GM13977 (cell line): ENCODE measurements around the gene YARS2.

Source experiments
- DNase-seq: peaks from one replicate; pipeline ENCODE4 v3.0.0; 2012; ENCODE audit warnings: low spot score
- in situ Hi-C: fragments of 300-500 bp; cut with MboI; formaldehyde crosslinking; loops from one replicate; pipeline ENCODE4 v1.12.0; 2022; ENCODE audit warnings: low sequenced_read_pairs, low pct_unique_long_range_greater_than_20kb, mixed read lengths, inconsistent platforms; ENCODE audit not compliant: unreplicated experiment
- TF ChIP-seq, protein P1 (sequence below): IDR thresholded peaks from 2 replicates; pipeline ENCODE4 v1.5.1; 2012; ENCODE audit warnings: mild to moderate bottlenecking, control low read depth; ENCODE audit not compliant: insufficient read depth; ENCODE audit errors: extremely low read depth, missing control alignments

Gene YARS2

GRCh38 chr12:32756476-32757066 is 874 bp upstream of the YARS2 start:
- TF ChIP-seq, protein P1, sequence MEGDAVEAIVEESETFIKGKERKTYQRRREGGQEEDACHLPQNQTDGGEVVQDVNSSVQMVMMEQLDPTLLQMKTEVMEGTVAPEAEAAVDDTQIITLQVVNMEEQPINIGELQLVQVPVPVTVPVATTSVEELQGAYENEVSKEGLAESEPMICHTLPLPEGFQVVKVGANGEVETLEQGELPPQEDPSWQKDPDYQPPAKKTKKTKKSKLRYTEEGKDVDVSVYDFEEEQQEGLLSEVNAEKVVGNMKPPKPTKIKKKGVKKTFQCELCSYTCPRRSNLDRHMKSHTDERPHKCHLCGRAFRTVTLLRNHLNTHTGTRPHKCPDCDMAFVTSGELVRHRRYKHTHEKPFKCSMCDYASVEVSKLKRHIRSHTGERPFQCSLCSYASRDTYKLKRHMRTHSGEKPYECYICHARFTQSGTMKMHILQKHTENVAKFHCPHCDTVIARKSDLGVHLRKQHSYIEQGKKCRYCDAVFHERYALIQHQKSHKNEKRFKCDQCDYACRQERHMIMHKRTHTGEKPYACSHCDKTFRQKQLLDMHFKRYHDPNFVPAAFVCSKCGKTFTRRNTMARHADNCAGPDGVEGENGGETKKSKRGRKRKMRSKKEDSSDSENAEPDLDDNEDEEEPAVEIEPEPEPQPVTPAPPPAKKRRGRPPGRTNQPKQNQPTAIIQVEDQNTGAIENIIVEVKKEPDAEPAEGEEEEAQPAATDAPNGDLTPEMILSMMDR = no peak
- in situ Hi-C loops = loop anchor here (10.0 to 25.0 kb wide), 3 partner anchors 156 to 1268 kb away; partner anchors contain the start of gene ALG10

DNA sequence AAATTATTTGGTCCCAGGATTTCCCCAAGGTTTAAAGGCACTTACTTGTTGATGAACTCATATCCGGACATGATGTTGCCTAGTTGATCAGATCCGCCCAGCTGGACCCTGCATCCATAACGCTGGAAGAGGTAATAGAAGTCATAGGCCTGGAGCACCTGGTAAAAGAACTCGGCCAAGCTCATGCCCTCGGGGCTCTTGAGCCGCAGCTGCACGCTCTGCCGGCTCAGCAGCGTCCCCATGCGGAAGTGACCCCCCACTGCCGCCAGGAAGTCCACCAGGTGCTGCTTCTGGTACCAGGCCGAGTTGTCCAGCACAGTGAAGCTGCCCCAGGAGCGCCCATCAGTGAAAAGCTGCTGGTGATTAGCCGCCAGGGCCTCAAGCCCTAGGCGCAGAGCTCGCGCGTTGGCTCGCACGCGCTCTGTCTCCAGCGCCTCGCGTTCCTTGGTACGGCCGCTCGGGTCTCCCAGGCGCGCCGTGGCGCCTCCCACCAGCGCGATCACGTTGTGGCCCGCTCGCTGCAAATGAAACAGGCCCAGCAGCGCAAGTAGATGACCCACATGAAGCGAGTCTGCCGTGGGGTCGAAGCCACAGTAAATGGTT is 545 bp downstream of the YARS2 start:
- TF ChIP-seq, protein P1 = peak; percentile 95
- in situ Hi-C loops = loop anchor here (10.0 to 25.0 kb wide), 3 partner anchors 157 to 1270 kb away; partner anchors contain the start of gene ALG10
- peak; percentile 61 for DNase-seq

More at GRCh38 chr12:32756476-32757066, 874 bp upstream of the YARS2 start:
- DNase-seq = no peak

DNA sequence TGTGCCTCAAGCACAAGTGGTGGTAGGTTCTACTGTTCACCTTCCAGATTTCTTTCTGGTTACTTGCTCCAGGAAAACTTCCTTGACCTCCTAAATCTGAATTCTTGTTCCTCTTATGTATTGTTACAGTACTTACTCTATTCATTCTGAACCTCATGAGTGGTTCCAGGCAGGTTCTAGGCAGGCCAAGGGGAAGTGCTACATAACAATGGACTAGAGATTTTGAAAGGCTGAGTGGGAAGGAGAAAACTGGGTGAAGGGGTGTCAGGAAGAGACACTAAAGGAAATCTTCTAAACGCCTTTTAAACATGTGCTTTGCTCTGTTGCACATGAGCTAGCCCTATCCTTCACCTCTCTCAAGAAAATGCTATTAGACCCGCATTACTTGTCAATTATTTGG is 1.6 kb downstream of the YARS2 start:
- DNase-seq = no peak
- TF ChIP-seq, protein P1 = no peak
- in situ Hi-C loops = loop anchor here (10.0 to 25.0 kb wide), 3 partner anchors 158 to 1271 kb away; partner anchors contain the start of gene ALG10

- TF ChIP-seq, protein P1 = no peak
- DNase-seq = no peak
- in situ Hi-C loops = loop anchor here (10.0 to 25.0 kb wide), 3 partner anchors 159 to 1271 kb away; partner anchors contain the start of gene ALG10
Observed at GRCh38 chr12:32753605-32754004, 2.1 kb downstream of the YARS2 start.

DNA sequence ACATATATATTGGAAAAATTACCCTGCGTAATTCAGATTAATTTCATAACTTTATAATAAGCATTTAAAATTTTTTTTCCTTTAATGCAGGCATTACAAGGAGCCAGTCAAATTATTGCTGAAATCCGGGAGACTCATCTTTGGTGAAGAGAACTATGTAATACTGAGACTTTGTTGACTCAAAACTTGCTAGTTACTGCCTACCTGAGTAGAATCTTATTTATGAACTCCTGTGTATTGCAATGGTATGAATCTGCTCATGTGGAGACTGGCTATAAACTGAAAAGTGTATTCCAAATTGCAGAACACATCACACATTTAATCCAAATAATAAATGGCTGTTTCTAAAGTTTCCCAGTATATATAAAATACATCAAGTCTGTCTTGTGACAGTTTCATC is 12.4 kb downstream of the YARS2 start:
- in situ Hi-C loops = no loop called here
- no peak for DNase-seq
- TF ChIP-seq, protein P1 = no peak

DNA sequence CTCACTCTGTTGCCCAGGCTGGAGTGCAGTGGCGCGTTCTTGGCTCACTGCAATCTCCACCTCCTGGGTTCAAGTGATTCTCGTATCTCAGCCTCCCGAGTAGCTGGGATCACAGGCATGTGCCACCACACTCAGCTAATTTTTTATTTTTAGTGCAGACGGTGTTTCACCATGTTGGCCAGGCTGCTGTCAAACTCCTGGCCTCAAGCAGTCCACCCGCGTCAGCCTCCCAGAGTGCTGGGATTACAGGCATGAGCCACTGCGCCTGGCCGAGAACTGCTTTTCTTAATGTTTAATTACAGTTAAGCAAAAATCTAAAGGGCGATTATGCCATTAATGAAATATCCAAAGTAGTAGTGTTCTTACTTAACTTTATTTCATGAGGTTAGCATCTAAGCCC is 13.6 kb downstream of the YARS2 start:
- TF ChIP-seq, protein P1 = no peak
- DNase-seq = no peak
- in situ Hi-C loops = no loop called here
